Measurements from ENCODE around the gene KCMF1. TPM values are rescaled to one million over a fixed set of nuclear protein-coding genes. Genes with fewer than 3 reads are reported as not detected.

Gene KCMF1
- total RNA-seq, 1 experiment from 2014 or later: 73.6 TPM

GRCh38 chr2:85061896-85062295 is 90.9 kb downstream of the KCMF1 start:
- no peaks in the 10 kb centered on the region for H3K9me3 ChIP-seq (ENCODE audit: low read length)
- ChIA-PET CTCF (no interaction called here), POLR2A (ENCODE audit: unreplicated experiment) (no interaction called here)
- H3K79me2 ChIP-seq (ENCODE audit: low read length): no peaks in the 10 kb centered on the region
- H3K4me1 ChIP-seq (ENCODE audit: insufficient read depth, low read length): peaks cover 3% of the 10 kb centered on the region; the same call in 1 of the 2 replicates
- no peaks in the 10 kb centered on the region for H4K20me1 ChIP-seq (ENCODE audit: low read length)
- DNase-seq (no peak), ATAC-seq (no peak)
- H3K27me3 ChIP-seq (ENCODE audit: low read length): no peaks in the 10 kb centered on the region
- H3K4me3 ChIP-seq (ENCODE audit: low read length): no peak overlapping the region
- H2AFZ ChIP-seq (ENCODE audit: low read length): no peak overlapping the region
- intact Hi-C loops (cut with micrococcal nuclease): no loop called here
- H3K27ac ChIP-seq (ENCODE audit: low read length): no peak overlapping the region
- H3K4me2 ChIP-seq (ENCODE audit: low read length): no peak overlapping the region
- H3K9ac ChIP-seq (ENCODE audit: low read length): no peak overlapping the region
- H3K36me3 ChIP-seq (ENCODE audit: low read depth, low read length): no peaks in the 10 kb centered on the region
- TF ChIP-seq EZH2phosphoT487 (IDR thresholded peaks at IDR 0.05; ENCODE audit: borderline replicate concordance, low read length) (no peak), CTCF (conservative IDR thresholded peaks at IDR 0.05; ENCODE audit: low read depth, low read length) (no peak), EZH2 (IDR thresholded peaks at IDR 0.05; ENCODE audit: low read length, unreplicated experiment) (no peak)
- H3F3A ChIP-seq (ENCODE audit: low read length, unreplicated experiment): no peaks in the 10 kb centered on the region
- H3K9me2 ChIP-seq (replicated peaks; ENCODE audit: low read length): no peaks in the 10 kb centered on the region
- BruUV-seq (replicated peaks): no TSS peak

- H3K79me2 ChIP-seq (ENCODE audit: low read length): no peaks in the 10 kb centered on the region
- H3K4me2 ChIP-seq (ENCODE audit: low read length): no peak overlapping the region
- no peak for DNase-seq
- no peaks in the 10 kb centered on the region for H3K9me2 ChIP-seq (replicated peaks; ENCODE audit: low read length)
- no peak for TF ChIP-seq EZH2phosphoT487 (IDR thresholded peaks at IDR 0.05; ENCODE audit: borderline replicate concordance, low read length)
- no peaks in the 10 kb centered on the region for H3K9me3 ChIP-seq (ENCODE audit: low read length)
- H3K27ac ChIP-seq (ENCODE audit: low read length): no peak overlapping the region
- H3K4me1 ChIP-seq (ENCODE audit: insufficient read depth, low read length): peaks cover 3% of the 10 kb centered on the region; the same call in 1 of the 2 replicates
- ATAC-seq: no peak
- no peaks in the 10 kb centered on the region for H3F3A ChIP-seq (ENCODE audit: low read length, unreplicated experiment)
- intact Hi-C loops (cut with micrococcal nuclease): no loop called here
- no peak overlapping the region for H3K9ac ChIP-seq (ENCODE audit: low read length)
- no peaks in the 10 kb centered on the region for H4K20me1 ChIP-seq (ENCODE audit: low read length)
- ChIA-PET POLR2A (ENCODE audit: unreplicated experiment) (no interaction called here), CTCF (no interaction called here)
- H2AFZ ChIP-seq (ENCODE audit: low read length): no peak overlapping the region
- H3K36me3 ChIP-seq (ENCODE audit: low read depth, low read length): no peaks in the 10 kb centered on the region
- H3K27me3 ChIP-seq (ENCODE audit: low read length): no peaks in the 10 kb centered on the region
- H3K4me3 ChIP-seq (ENCODE audit: low read length): no peak overlapping the region
- BruUV-seq (replicated peaks): no TSS peak
Measured at GRCh38 chr2:85062565-85062964, 91.6 kb downstream of the KCMF1 start.

- TF ChIP-seq EZH2 (IDR thresholded peaks at IDR 0.05; ENCODE audit: low read length, unreplicated experiment): no peak
- no peak for ATAC-seq
- no peaks in the 10 kb centered on the region for H3F3A ChIP-seq (ENCODE audit: low read length, unreplicated experiment)
- no peaks in the 10 kb centered on the region for H3K36me3 ChIP-seq (ENCODE audit: low read depth, low read length)
- H3K27ac ChIP-seq (ENCODE audit: low read length): no peak overlapping the region
- H3K79me2 ChIP-seq (ENCODE audit: low read length): no peaks in the 10 kb centered on the region
- H3K27me3 ChIP-seq (ENCODE audit: low read length): no peaks in the 10 kb centered on the region
- DNase-seq: no peak
- CTCF ChIA-PET: no interaction called here
- no peak overlapping the region for H3K4me2 ChIP-seq (ENCODE audit: low read length)
- intact Hi-C loops (cut with micrococcal nuclease): no loop called here
- H3K9me2 ChIP-seq (replicated peaks; ENCODE audit: low read length): no peaks in the 10 kb centered on the region
- H3K9me3 ChIP-seq (ENCODE audit: low read length): no peaks in the 10 kb centered on the region
- POLR2A ChIA-PET (ENCODE audit: unreplicated experiment): no interaction called here
- H3K4me1 ChIP-seq (ENCODE audit: insufficient read depth, low read length): peaks cover 3% of the 10 kb centered on the region; the same call in 1 of the 2 replicates
- no peaks in the 10 kb centered on the region for H4K20me1 ChIP-seq (ENCODE audit: low read length)
- no peak overlapping the region for H3K4me3 ChIP-seq (ENCODE audit: low read length)
- H3K9ac ChIP-seq (ENCODE audit: low read length): no peak overlapping the region
- no peak overlapping the region for H2AFZ ChIP-seq (ENCODE audit: low read length)
- no TSS peak for BruUV-seq (replicated peaks)
Measured at GRCh38 chr2:85063981-85064599, 93.1 kb downstream of the KCMF1 start.

Data from PC-3 (cell line).